Measurements from ENCODE around the gene SEBOX. TPM values are rescaled to one million over a fixed set of nuclear protein-coding genes. Genes with fewer than 3 reads are reported as not detected.

The SEBOX gene
- total and polyA plus RNA-seq, 2 of the 8 experiments (the other 6 are each of a cell fraction or from before 2014, with no cell fraction given), result not detected

DNA sequence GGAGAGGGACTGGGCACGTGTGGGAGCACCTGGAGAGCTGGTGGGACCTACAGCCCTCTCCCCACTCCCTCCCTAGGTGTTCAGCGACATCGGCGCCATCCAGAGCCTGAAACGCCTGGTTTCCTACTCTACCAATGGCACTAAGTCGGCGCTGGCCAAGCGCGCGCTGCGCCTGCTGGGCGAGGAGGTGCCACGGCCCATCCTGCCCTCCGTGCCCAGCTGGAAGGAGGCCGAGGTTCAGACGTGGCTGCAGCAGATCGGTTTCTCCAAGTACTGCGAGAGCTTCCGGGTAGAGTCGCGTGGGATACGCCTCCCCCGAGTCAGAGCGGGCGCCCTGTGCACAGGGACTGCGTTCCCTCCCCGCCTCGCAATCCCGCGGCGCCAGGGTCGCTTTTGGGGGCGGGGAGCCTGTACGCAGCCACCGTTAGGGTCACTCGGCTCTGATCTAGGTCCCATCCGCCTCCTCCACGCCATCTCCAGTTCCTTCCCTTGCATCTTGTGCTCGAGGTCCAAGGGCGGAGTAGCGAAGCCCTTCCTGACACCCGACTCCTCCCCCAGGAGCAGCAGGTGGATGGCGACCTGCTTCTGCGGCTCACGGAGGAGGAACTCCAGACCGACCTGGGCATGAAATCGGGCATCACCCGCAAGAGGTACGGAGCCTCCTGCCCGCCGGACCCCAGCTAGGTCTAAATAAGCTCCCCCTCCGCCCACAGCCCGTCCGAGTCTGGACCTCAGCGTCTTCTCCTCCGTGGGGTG lies 19.5 kb upstream of the SEBOX start (continued):
- peak; percentile 80 for TF ChIP-seq ASH2L (IDR thresholded peaks at IDR 0.05; ENCODE audit: low read length)
- no peak for TF ChIP-seq SIRT6 (IDR thresholded peaks at IDR 0.05; ENCODE audit: low read length)
- TF ChIP-seq EZH2 (IDR thresholded peaks at IDR 0.05; ENCODE audit: low read depth, low read length, severe bottlenecking), result peak; percentile 81
- peak; percentile 83; the same call in 1 of the 2 replicates for TF ChIP-seq SUZ12 (IDR thresholded peaks at IDR 0.05; ENCODE audit: low read length)
- TF ChIP-seq TAF1 (IDR thresholded peaks at IDR 0.05; ENCODE audit: low read depth, low read length), result 0 out of 2 replicates have a peak, but pooled peaks have one; percentile 5
- no peak for TF ChIP-seq CBX8 (IDR thresholded peaks at IDR 0.05; ENCODE audit: borderline replicate concordance, low read depth, low read length)
- TF ChIP-seq GABPA (IDR thresholded peaks at IDR 0.05; ENCODE audit: borderline replicate concordance, insufficient read depth, low read length), result no peak
- no peak for TF ChIP-seq RAD21 (IDR thresholded peaks at IDR 0.05 in 1 of 2, conservative IDR thresholded peaks at IDR 0.05 in 1 of 2; ENCODE audit: low read depth in 2 of 2, low read length in 2 of 2)
- no peak for TF ChIP-seq SIN3A (conservative IDR thresholded peaks at IDR 0.05 in 1 of 2, IDR thresholded peaks at IDR 0.05 in 1 of 2; ENCODE audit: low read depth in 1 of 2, low read length in 2 of 2)
- no peak for TF ChIP-seq TAF7 (optimal IDR thresholded peaks at IDR 0.05; ENCODE audit: borderline replicate concordance, low read depth, low read length)
- TF ChIP-seq TBP (IDR thresholded peaks at IDR 0.05; ENCODE audit: low read depth, low read length), result no peak
- TF ChIP-seq CHD2 (IDR thresholded peaks at IDR 0.05; ENCODE audit: low read length), result no peak
- TF ChIP-seq SP4 (IDR thresholded peaks at IDR 0.05; ENCODE audit: low read length), result no peak
- TF ChIP-seq RBBP5 (IDR thresholded peaks at IDR 0.05; ENCODE audit: borderline replicate concordance, low read depth, low read length), result peak; percentile 85; the same call in 1 of the 2 replicates
- no peak for TF ChIP-seq CEBPB (IDR thresholded peaks at IDR 0.05; ENCODE audit: low read depth, low read length)
- no peak for TF ChIP-seq ZNF274 (IDR thresholded peaks at IDR 0.05; ENCODE audit: borderline replicate concordance, extremely low read depth, low read length)
- no peak for TF ChIP-seq NANOG (IDR thresholded peaks at IDR 0.05; ENCODE audit: insufficient read depth, low read depth, low read length, poor library complexity, severe bottlenecking)
- no peak for TF ChIP-seq EGR1 (IDR thresholded peaks at IDR 0.05; ENCODE audit: borderline replicate concordance, low read depth, low read length)
- no peak; the same call in 1 of the 2 replicates for TF ChIP-seq POLR2AphosphoS5 (IDR thresholded peaks at IDR 0.05; ENCODE audit: low read depth, low read length)
